SK-N-MC (cell line): ENCODE measurements around the gene EMP2.

ENCODE experiments used
- EZH2 ChIP-seq: fragments of 200-600 bp; sonication (generic); IDR thresholded peaks from one replicate; pipeline ENCODE4 v1.6.1; 2017; ENCODE audit warnings: antibody characterized with exemption
- FOXP2 ChIP-seq: optimal IDR thresholded peaks from 2 replicates; pipeline ENCODE3; 2011; ENCODE audit warnings: mild to moderate bottlenecking, moderate library complexity; ENCODE audit not compliant: insufficient read depth; ENCODE audit errors: extremely low read length, control extremely low read depth
- POLR2AphosphoS5 ChIP-seq: IDR thresholded peaks from 2 replicates; pipeline ENCODE4 v1.6.1; 2012; ENCODE audit warnings: mild to moderate bottlenecking, low read depth, low read length, borderline replicate concordance

DNA sequence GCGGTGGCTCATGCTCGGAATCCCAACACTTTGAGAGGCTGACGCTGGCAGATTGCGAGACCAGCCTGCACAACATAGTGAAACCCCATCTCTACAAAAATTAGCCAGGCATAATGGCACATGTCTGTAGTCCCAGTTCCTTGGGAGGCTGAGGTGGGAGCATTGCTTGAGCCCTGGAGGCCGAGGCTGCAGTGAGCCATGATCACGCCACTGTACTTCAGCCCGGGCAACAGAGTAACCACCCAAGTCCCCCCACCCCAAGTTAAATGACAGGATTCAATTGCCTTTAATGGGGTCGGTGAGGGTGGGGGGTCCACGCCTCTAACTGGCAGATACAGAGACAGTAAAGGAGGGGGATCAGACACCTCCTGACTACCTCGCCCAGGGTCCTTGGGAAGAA lies 44.9 kb downstream of the EMP2 start:
- TF ChIP-seq FOXP2 (no peak), EZH2 (no peak), POLR2AphosphoS5 (no peak)
